Nephron progenitor cell (in vitro differentiated cells): ENCODE measurements around the gene DYDC2.
A peak's percentile ranks its signal among the peaks of the same experiment; 100 is the strongest.
"Not testable (repeated sequence)": the region's sequence is repeated elsewhere in the genome, so short reads cannot be mapped to it uniquely, and the experiment has no call there.

Experiments used
- DNase-seq: peaks from one replicate; pipeline ENCODE4 v3.0.0; 2021
- H3K27ac Mint-ChIP-seq: 2 replicates; pipeline ENCODE4 v1.8.0; 2021; ENCODE audit warnings: mild to moderate bottlenecking, moderate library complexity, mixed read lengths
- H3K27me3 Mint-ChIP-seq: 2 replicates; pipeline ENCODE4 v1.8.0; 2021; ENCODE audit warnings: mild to moderate bottlenecking, low read depth, mixed read lengths; ENCODE audit not compliant: poor library complexity
- H3K36me3 Mint-ChIP-seq: 2 replicates; pipeline ENCODE4 v1.8.0; 2021; ENCODE audit warnings: low read depth, mixed read lengths
- H3K4me1 Mint-ChIP-seq: 2 replicates; pipeline ENCODE4 v1.8.0; 2021; ENCODE audit warnings: mixed read lengths
- H3K4me3 Mint-ChIP-seq: 2 replicates; pipeline ENCODE4 v1.8.0; 2021; ENCODE audit warnings: mild to moderate bottlenecking, moderate library complexity, mixed read lengths
- H3K9me3 Mint-ChIP-seq: 2 replicates; pipeline ENCODE4 v1.8.0; 2021; ENCODE audit warnings: mild to moderate bottlenecking, moderate library complexity, mixed read lengths
- TF ChIP-seq, protein P1 (sequence below): fragments of 200-600 bp; sonication (generic); IDR thresholded peaks from 2 replicates; pipeline ENCODE4 v1.5.0; 2021; ENCODE audit warnings: antibody characterized with exemption

The DYDC2 gene

DNA sequence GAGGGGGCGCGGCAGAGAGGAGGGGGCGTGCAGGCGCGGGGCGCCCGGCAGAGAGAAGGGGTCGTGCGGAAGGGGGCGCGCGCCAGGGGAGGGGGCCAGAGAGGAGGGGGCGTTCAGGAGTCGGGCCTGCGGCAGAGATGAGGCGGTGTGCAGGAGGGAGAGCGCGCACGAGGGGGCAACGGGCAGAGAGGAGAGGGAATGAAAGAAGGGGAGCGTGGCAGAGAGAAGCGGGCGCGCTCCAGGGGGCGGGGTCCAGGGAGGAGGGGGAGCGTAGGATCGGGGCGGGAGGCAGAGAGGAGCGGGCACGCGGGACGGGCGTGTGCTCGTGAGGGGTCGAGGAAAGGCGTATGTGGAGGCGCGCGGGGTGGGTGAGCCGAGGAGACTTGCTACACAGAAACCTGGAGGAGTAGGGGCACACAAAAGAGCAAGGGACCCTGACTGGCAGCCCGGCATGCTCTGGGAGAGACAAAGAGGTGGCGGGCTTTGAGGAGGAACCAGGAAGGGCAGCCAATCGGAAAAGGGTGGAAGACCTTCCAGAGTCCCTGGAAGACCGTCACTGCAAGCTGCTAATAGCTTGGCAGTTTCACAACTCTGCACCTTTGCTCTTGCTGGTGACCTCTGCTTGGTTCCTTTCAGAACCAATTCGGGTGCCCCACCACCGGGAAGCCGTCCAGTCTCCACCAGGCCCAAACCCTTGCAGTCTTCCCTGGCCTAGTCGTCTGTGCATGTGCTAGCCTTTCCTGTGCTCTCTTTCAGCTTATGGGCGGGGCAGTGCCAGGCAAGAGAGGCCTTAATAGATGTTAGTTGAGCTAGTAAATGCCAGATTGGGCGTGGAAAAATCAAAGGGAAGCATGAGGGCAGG lies 639 bp downstream of the DYDC2 start:
- peaks cover 21% of the 10 kb centered on the region for H3K4me1 Mint-ChIP-seq
- TF ChIP-seq, protein P1, sequence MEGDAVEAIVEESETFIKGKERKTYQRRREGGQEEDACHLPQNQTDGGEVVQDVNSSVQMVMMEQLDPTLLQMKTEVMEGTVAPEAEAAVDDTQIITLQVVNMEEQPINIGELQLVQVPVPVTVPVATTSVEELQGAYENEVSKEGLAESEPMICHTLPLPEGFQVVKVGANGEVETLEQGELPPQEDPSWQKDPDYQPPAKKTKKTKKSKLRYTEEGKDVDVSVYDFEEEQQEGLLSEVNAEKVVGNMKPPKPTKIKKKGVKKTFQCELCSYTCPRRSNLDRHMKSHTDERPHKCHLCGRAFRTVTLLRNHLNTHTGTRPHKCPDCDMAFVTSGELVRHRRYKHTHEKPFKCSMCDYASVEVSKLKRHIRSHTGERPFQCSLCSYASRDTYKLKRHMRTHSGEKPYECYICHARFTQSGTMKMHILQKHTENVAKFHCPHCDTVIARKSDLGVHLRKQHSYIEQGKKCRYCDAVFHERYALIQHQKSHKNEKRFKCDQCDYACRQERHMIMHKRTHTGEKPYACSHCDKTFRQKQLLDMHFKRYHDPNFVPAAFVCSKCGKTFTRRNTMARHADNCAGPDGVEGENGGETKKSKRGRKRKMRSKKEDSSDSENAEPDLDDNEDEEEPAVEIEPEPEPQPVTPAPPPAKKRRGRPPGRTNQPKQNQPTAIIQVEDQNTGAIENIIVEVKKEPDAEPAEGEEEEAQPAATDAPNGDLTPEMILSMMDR = no peak
- peak overlapping the region; percentile 87 for H3K4me3 Mint-ChIP-seq
- peaks cover 15% of the 10 kb centered on the region for H3K27me3 Mint-ChIP-seq
- peak; percentile 68 for DNase-seq
- H3K27ac Mint-ChIP-seq = peak overlapping the region; percentile 51
- H3K9me3 Mint-ChIP-seq = peaks cover 7% of the 10 kb centered on the region
- H3K36me3 Mint-ChIP-seq = peaks cover 5% of the 10 kb centered on the region

- H3K27me3 Mint-ChIP-seq = peaks cover 15% of the 10 kb centered on the region
- H3K27ac Mint-ChIP-seq = no peak overlapping the region
- peaks cover 7% of the 10 kb centered on the region for H3K9me3 Mint-ChIP-seq
- TF ChIP-seq, protein P1 = no peak
- H3K36me3 Mint-ChIP-seq = peaks cover 8% of the 10 kb centered on the region
- H3K4me3 Mint-ChIP-seq = peak overlapping the region; percentile 87
- peaks cover 21% of the 10 kb centered on the region for H3K4me1 Mint-ChIP-seq
- no peak for DNase-seq
Observed at GRCh38 chr10:80357851-80358125, 1.2 kb downstream of the DYDC2 start.

DNA sequence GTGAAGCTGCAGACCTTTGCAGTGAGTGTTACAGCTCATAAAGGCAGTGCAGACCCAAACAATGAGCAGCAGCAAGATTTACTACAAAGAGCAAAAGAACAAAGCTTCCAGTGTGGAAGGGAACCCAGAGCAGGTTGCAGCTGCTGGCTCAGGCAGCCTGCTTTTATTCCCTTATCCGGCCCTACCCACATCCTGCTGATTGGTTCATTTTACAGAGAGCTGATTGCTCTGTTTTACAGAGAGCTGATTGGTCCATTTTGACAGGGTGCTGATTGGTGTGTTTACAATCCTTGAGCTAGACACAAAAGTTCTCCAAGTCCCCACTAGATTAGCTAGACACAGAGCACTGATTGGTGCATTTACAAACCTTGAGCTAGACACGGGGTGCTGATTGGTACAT lies 2.3 kb downstream of the DYDC2 start:
- H3K27me3 Mint-ChIP-seq, H3K27ac Mint-ChIP-seq, H3K4me3 Mint-ChIP-seq, H3K9me3 Mint-ChIP-seq, DNase-seq: not testable (repeated sequence)
- H3K4me1 Mint-ChIP-seq = peaks cover 21% of the 10 kb centered on the region
- peaks cover 11% of the 10 kb centered on the region for H3K36me3 Mint-ChIP-seq

DNA sequence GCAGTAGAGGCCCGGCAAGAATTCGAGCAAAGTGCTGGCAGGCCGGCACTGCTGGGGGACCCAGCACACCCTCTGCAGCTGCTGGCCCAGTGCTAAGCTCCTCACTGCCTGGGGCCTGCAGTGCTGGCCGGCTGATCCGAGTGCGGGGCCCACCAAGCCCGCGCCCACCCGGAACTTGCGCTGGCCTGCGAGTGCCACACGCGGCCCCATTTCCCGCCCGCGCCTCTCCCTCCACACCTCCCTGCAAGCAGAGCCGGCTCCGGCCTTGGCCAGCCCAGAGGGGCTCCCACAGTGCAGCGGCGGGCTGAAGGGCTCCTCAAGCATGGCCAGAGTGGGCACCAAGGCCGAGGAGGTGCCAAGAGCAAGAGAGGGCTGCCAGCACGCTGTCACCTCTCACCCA lies 3.1 kb downstream of the DYDC2 start:
- H3K4me3 Mint-ChIP-seq = no peak overlapping the region
- peaks cover 7% of the 10 kb centered on the region for H3K27me3 Mint-ChIP-seq
- H3K9me3 Mint-ChIP-seq = peaks cover 7% of the 10 kb centered on the region
- no peak overlapping the region for H3K27ac Mint-ChIP-seq
- DNase-seq = no peak
- peaks cover 21% of the 10 kb centered on the region for H3K4me1 Mint-ChIP-seq
- H3K36me3 Mint-ChIP-seq = peaks cover 14% of the 10 kb centered on the region
- TF ChIP-seq, protein P1 = no peak

- Mint-ChIP-seq H3K4me1 (no peaks in the 10 kb centered on the region), H3K27ac (no peak overlapping the region), H3K27me3 (peaks cover 11% of the 10 kb centered on the region), H3K36me3 (peaks cover 49% of the 10 kb centered on the region), H3K9me3 (peaks cover 37% of the 10 kb centered on the region), H3K4me3 (no peak overlapping the region)
- no peak for DNase-seq
- TF ChIP-seq, protein P1 = no peak
Observed at GRCh38 chr10:80365510-80365909, 8.9 kb downstream of the DYDC2 start.

DNA sequence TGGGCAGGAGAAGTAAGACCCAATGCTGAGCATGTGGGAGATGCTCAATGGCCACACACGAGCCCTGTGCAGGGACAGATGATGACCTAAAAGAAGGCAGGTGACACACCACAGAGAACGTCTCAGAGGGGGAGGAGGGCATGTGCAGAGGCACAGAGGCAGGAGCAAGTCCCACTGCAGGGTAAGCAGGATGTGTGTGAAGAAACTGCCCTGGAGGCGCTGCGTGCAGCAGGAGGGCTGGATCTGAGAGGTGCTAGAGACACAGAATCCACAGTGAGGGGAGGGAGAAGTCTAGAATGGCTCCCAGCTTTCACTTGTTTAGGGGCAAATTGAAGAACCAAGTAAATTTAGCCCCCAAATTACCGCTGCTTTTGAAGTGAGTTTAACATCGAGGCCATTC lies 14.9 kb downstream of the DYDC2 start:
- H3K27me3 Mint-ChIP-seq = peaks cover 7% of the 10 kb centered on the region
- H3K36me3 Mint-ChIP-seq = peaks cover 28% of the 10 kb centered on the region
- no peak overlapping the region for H3K27ac Mint-ChIP-seq
- H3K4me3 Mint-ChIP-seq = no peak overlapping the region
- H3K4me1 Mint-ChIP-seq = no peaks in the 10 kb centered on the region
- H3K9me3 Mint-ChIP-seq = peaks cover 26% of the 10 kb centered on the region
- TF ChIP-seq, protein P1 = no peak
- DNase-seq = no peak
